CD4-positive, alpha-beta memory T cell (primary cell): ENCODE data around the gene FAM83C. TPM values are rescaled to one million over a fixed set of nuclear protein-coding genes. Genes with fewer than 3 reads are reported as not detected.
"Not testable (repeated sequence)": the region's sequence is repeated elsewhere in the genome, so short reads cannot be mapped to it uniquely, and the experiment has no call there.

Experiments used
- CTCF ChIA-PET: fragments of 350-600 bp; sonication (Branson Sonifier 250); formaldehyde crosslinking; loops from one replicate; lab custom pipeline; 2021; ENCODE audit warnings: inconsistent platforms; ENCODE audit not compliant: partially characterized antibody; lab: Charles Lee
- POLR2A ChIA-PET: fragments of 350-600 bp; sonication (Branson Sonifier 250); formaldehyde crosslinking; loops from one replicate; lab custom pipeline; 2021; ENCODE audit not compliant: partially characterized antibody; lab: Charles Lee
- DNase-seq, 5 donors: peaks; one replicate each; pipeline versions ENCODE4 v3.0.0 to v3.0.0-alpha.2; 2020 to 2022; ENCODE audit warnings: mixed read lengths in 1 of 5
- H3K27ac ChIP-seq: one replicate; pipeline ENCODE4 v1.7.0; 2013; ENCODE audit warnings: low read depth, low read length
- H3K27me3 ChIP-seq: 2 replicates; pipeline ENCODE4 v1.7.0; 2013; ENCODE audit warnings: mild to moderate bottlenecking, low read length, moderate library complexity; ENCODE audit not compliant: insufficient read depth
- H3K36me3 ChIP-seq: 2 replicates; pipeline ENCODE4 v1.7.0; 2013; ENCODE audit warnings: mild to moderate bottlenecking, low read length, moderate library complexity; ENCODE audit not compliant: insufficient read depth
- H3K4me1 ChIP-seq: 2 replicates; pipeline ENCODE4 v1.7.0; 2013; ENCODE audit warnings: mild to moderate bottlenecking, low read length, moderate library complexity; ENCODE audit not compliant: insufficient read depth
- H3K4me3 ChIP-seq, 2 donors: one replicate each; pipeline ENCODE4 v1.7.0; 2013; ENCODE audit warnings: low read length in 2 of 2, mild to moderate bottlenecking in 1 of 2
- H3K9me3 ChIP-seq, 2 donors: one replicate each; pipeline ENCODE4 v1.7.0; 2013; ENCODE audit warnings: low read length in 2 of 2, control low read depth in 1 of 2; ENCODE audit not compliant: control insufficient read depth in 1 of 2
- H3K27ac Mint-ChIP-seq, 7 donors: one replicate each; pipeline ENCODE4 v1.8.0; 2020 to 2021; ENCODE audit warnings: mixed read lengths in 7 of 7, mild to moderate bottlenecking in 6 of 7, inconsistent platforms in 3 of 7, moderate library complexity in 3 of 7
- H3K27me3 Mint-ChIP-seq, 2 donors: one replicate each; pipeline ENCODE4 v1.8.0; 2020 to 2021; ENCODE audit warnings: mixed read lengths in 2 of 2
- H3K36me3 Mint-ChIP-seq, 2 donors: one replicate each; pipeline ENCODE4 v1.8.0; 2020 to 2021; ENCODE audit warnings: mixed read lengths in 2 of 2, inconsistent platforms in 1 of 2, mild to moderate bottlenecking in 1 of 2
- H3K4me1 Mint-ChIP-seq, 4 donors: one replicate each; pipeline ENCODE4 v1.8.0; 2020 to 2021; ENCODE audit warnings: mixed read lengths in 4 of 4, mild to moderate bottlenecking in 1 of 4
- H3K4me3 Mint-ChIP-seq, 8 donors: one replicate each; pipeline ENCODE4 v1.8.0; 2020 to 2021; ENCODE audit warnings: mixed read lengths in 8 of 8, mild to moderate bottlenecking in 7 of 8, moderate library complexity in 6 of 8, inconsistent platforms in 3 of 8
- H3K9me3 Mint-ChIP-seq, 8 donors: one replicate each; pipeline ENCODE4 v1.8.0; 2020 to 2021; ENCODE audit warnings: mixed read lengths in 8 of 8, mild to moderate bottlenecking in 5 of 8, inconsistent platforms in 3 of 8, moderate library complexity in 1 of 8
- intact Hi-C: fragments of 100-400 bp; cut with micrococcal nuclease; formaldehyde crosslinking; loops from one replicate; pipeline ENCODE4 v1.15.1; 2023
- polyA plus RNA-seq, 2 donors: library from polyadenylated mRNA; unstranded; fragments of 300-500 nt; fragmentation: Illumina TruSeq; gene quantifications; one replicate each; pipeline ENCODE4 v1.2.3, GENCODE V29; 2021
- total RNA-seq, 2 experiments: library from RNA; stranded (reverse); gene quantifications; one replicate each; pipeline ENCODE4 v1.2.3, GENCODE V29; 2021

Gene FAM83C
- total and polyA plus RNA-seq, 4 experiments from 2014 or later, result not detected

DNA sequence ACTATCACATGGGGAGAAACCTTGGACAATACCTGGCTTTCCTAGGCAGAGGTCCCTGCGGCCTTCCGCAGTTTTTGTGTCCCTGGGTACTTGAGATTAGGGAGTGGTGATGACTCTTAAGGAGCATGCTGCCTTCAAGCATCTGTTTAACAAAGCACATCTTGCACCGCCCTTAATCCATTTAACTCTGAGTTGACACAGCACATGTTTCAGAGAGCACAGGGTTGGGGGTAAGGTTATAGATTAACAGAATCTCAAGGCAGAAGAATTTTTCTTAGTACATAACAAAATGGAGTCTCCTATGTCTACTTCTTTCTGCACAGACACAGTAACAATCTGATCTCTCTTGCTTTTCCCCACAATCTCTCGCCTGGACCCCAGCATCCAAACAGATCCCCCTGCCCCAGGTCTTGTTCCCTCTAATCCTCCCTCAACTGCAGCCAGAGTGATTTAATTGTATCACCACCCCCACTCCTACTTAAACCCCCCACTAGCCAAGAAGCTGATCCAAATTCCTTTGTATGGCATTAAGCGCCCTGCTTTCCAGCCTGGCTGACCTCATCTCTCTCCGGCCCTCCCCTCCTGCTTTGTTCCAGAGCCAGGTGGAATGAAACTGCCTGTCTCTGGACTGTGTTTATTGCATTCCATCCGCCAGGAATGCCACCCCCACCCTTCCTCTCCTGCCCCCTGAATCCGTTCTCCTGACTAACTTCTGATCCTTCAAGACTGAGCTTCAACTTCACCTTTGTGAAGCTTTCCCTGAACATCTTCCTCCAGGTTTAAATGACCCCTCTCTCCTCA, 29.3 kb downstream of the FAM83C start:
- H3K4me3 Mint-ChIP-seq, H3K27me3 ChIP-seq, H3K4me1 ChIP-seq, H3K4me1 Mint-ChIP-seq, DNase-seq, H3K27me3 Mint-ChIP-seq, CTCF ChIA-PET, POLR2A ChIA-PET, H3K27ac ChIP-seq, H3K9me3 ChIP-seq, intact Hi-C loops, H3K9me3 Mint-ChIP-seq, H3K4me3 ChIP-seq: not testable (repeated sequence)
- H3K36me3 Mint-ChIP-seq, result peaks cover 32 to 41% of the 10 kb centered on the region in 2 donors
- peak overlapping the region in 1 of 7 donors; percentile 69 for H3K27ac Mint-ChIP-seq
- peaks cover 21% of the 10 kb centered on the region for H3K36me3 ChIP-seq

DNA sequence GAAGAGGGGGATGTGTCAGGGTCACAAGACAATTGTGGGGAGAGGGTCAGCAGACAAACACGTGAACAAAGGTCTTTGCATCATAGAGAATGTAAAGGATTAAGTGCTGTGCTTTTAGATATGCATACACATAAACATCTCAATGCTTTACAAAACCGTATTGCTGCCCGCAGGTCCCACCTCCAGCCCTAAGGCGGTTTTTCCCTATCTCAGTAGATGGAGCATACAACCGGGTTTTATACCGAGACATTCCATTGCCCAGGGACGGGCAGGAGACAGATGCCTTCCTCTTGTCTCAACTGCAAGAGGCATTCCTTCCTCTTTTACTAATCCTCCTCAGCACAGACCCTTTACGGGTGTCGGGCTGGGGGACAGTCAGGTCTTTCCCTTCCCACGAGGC, 29.9 kb downstream of the FAM83C start:
- H3K27ac ChIP-seq, H3K9me3 Mint-ChIP-seq, H3K27me3 ChIP-seq, H3K9me3 ChIP-seq, H3K27me3 Mint-ChIP-seq, H3K4me1 Mint-ChIP-seq, intact Hi-C loops, H3K4me3 Mint-ChIP-seq, H3K4me1 ChIP-seq, DNase-seq, H3K27ac Mint-ChIP-seq, H3K4me3 ChIP-seq, CTCF ChIA-PET: not testable (repeated sequence)
- POLR2A ChIA-PET, result interaction anchor here (0.7 kb wide), 1 partner anchor 12 kb away, joined by 3 read pairs; no protein-coding TSS in a partner anchor
- H3K36me3 ChIP-seq, result peaks cover 15% of the 10 kb centered on the region
- H3K36me3 Mint-ChIP-seq, result peaks cover 26 to 36% of the 10 kb centered on the region in 2 donors

- CTCF ChIA-PET, result no interaction called here
- DNase-seq, result no peak
- POLR2A ChIA-PET, result no interaction called here
- no peak overlapping the region for H3K27ac ChIP-seq
- H3K9me3 Mint-ChIP-seq, result no peaks in the 10 kb centered on the region
- peaks cover 0 to 5% (median 3%) of the 10 kb centered on the region in 4 donors for H3K4me1 Mint-ChIP-seq
- intact Hi-C loops, result no loop called here
- no peaks in the 10 kb centered on the region for H3K9me3 ChIP-seq
- H3K36me3 ChIP-seq, result peaks cover 13% of the 10 kb centered on the region
- no peaks in the 10 kb centered on the region for H3K4me1 ChIP-seq
- H3K27ac Mint-ChIP-seq, result peak overlapping the region in 1 of 7 donors; percentile 53
- H3K36me3 Mint-ChIP-seq, result peaks cover 26 to 29% of the 10 kb centered on the region in 2 donors
- no peaks in the 10 kb centered on the region for H3K27me3 Mint-ChIP-seq
- H3K4me3 ChIP-seq, result no peak overlapping the region
- no peaks in the 10 kb centered on the region for H3K27me3 ChIP-seq
- H3K4me3 Mint-ChIP-seq, result no peak overlapping the region
Measured at GRCh38 chr20:35260426-35260825, 31.8 kb downstream of the FAM83C start.

DNA sequence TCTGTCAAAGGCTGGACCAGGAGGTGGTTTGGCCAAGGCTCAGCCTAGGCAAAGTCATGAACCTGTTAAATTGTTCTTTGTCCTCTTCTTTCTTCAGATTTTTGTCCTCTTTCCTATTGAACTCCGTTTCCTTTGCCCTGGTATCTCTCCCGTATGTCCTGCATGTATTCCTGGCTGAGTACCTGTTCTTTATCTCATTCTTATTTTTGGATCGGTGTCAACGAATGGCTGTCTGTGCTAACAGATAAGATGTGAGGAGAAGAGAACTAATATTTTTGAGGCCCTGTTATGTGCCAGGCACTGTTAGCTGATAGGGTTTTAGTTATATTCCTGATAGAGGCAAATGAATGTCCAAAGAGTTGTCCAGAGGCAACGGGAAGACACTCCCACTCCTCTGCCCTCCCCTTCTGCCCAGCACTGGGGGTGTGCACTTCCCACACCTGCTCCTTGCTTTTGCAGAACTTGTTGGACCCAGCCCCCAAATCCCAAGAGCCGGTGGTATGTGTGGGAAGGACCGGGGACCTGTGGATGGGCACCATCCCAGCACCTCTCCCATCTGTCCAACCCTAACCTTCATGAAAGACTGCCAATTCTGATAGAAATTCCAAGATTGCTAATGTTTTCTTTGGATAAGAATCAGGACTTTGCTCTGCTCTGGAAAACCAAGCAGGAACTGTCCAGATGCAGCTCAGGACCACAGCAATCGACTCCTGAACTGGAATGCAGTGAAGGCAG, 34.9 kb downstream of the FAM83C start:
- Histone ChIP-seq H3K4me3 (no peak overlapping the region), H3K36me3 (peaks cover 6% of the 10 kb centered on the region), H3K27me3 (no peaks in the 10 kb centered on the region), H3K27ac (no peak overlapping the region), H3K9me3 (no peaks in the 10 kb centered on the region), H3K4me1 (peaks cover 9% of the 10 kb centered on the region)
- Mint-ChIP-seq H3K27ac (peak overlapping the region in 2 of 7 donors; percentile 33 to 58), H3K27me3 (no peaks in the 10 kb centered on the region), H3K36me3 (peaks cover 23 to 26% of the 10 kb centered on the region in 2 donors), H3K4me1 (peaks cover 3 to 15% (median 8%) of the 10 kb centered on the region in 4 donors), H3K9me3 (no peaks in the 10 kb centered on the region), H3K4me3 (no peak overlapping the region)
- intact Hi-C loops, result no loop called here
- no peak for DNase-seq
- CTCF ChIA-PET, result no interaction called here
- POLR2A ChIA-PET, result no interaction called here

DNA sequence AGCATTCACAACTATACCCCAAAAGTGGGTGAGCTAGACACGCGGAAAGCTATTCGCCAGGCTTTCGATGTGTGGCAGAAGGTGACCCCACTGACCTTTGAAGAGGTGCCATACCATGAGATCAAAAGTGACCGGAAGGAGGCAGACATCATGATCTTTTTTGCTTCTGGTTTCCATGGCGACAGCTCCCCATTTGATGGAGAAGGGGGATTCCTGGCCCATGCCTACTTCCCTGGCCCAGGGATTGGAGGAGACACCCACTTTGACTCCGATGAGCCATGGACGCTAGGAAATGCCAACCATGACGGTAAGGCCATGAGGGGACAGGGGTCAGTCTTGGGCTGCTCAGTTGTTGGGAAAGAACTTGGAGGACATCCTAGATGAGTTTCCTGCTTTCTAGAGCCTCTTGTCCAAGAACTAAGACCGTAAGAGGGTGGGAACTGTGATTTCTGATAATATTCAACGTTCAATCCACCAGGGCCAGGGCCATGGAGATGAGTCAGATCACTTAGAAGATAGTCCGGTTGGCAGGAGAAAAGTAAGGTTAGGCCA, 37.7 kb downstream of the FAM83C start:
- no peaks in the 10 kb centered on the region for H3K9me3 Mint-ChIP-seq
- H3K36me3 Mint-ChIP-seq, result peaks cover 17 to 29% of the 10 kb centered on the region in 2 donors
- DNase-seq, result no peak
- ChIA-PET POLR2A (interaction anchor here (1.3 kb wide), 1 partner anchor 23 kb away, joined by 5 read pairs; the partner anchor contains the start of gene MMP24OS), CTCF (interaction anchor here (1.1 kb wide), 1 partner anchor 15 kb away, joined by 4 read pairs; no protein-coding TSS in a partner anchor)
- Histone ChIP-seq H3K27ac (no peak overlapping the region), H3K4me1 (peaks cover 27% of the 10 kb centered on the region), H3K27me3 (no peaks in the 10 kb centered on the region), H3K36me3 (peaks cover 4% of the 10 kb centered on the region), H3K4me3 (no peak overlapping the region), H3K9me3 (no peaks in the 10 kb centered on the region)
- no peak overlapping the region for H3K4me3 Mint-ChIP-seq
- intact Hi-C loops, result no loop called here
- peak overlapping the region in 5 of 7 donors; percentile 56 to 73 (median 71) for H3K27ac Mint-ChIP-seq
- peaks cover 8 to 33% (median 24%) of the 10 kb centered on the region in 4 donors for H3K4me1 Mint-ChIP-seq
- no peaks in the 10 kb centered on the region for H3K27me3 Mint-ChIP-seq

GRCh38 chr20:35253010-35253409, 39.2 kb downstream of the FAM83C start:
- Histone ChIP-seq H3K27me3 (no peaks in the 10 kb centered on the region), H3K27ac (peak overlapping the region; percentile 56), H3K9me3 (no peaks in the 10 kb centered on the region), H3K4me3 (no peak overlapping the region), H3K36me3 (no peaks in the 10 kb centered on the region), H3K4me1 (peaks cover 27% of the 10 kb centered on the region)
- intact Hi-C loops, result no loop called here
- CTCF ChIA-PET, result no interaction called here
- Mint-ChIP-seq H3K36me3 (peaks cover 10 to 22% of the 10 kb centered on the region in 2 donors), H3K9me3 (no peaks in the 10 kb centered on the region), H3K4me1 (peaks cover 7 to 33% (median 24%) of the 10 kb centered on the region in 4 donors), H3K4me3 (peak overlapping the region in 2 of 8 donors; percentile 4 to 21), H3K27ac (peak overlapping the region in 5 of 7 donors; percentile 69 to 94 (median 79)), H3K27me3 (no peaks in the 10 kb centered on the region)
- POLR2A ChIA-PET, result no interaction called here
- DNase-seq, result no peak

DNA sequence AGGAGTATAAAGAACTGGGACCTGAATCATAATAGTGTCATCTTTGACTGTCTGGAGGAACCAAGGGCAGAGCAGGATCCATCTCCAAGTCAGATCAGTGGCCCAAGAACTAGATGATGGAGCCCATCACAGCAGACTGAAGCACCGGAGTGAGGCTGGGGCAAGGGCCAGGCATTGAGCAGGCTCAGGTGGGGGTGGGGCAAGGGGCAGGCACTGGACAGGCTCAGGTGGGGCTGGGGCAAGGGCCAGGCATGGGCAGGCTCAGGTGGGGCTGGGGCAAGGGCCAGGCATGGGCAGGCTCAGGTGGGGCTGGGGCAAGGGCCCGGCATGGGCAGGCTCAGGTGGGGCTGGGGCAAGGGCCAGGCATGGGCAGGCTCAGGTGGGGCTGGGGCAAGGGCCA, 39.6 kb downstream of the FAM83C start:
- H3K9me3 Mint-ChIP-seq, H3K36me3 ChIP-seq, CTCF ChIA-PET, H3K9me3 ChIP-seq, DNase-seq, intact Hi-C loops, H3K27me3 Mint-ChIP-seq, H3K4me3 ChIP-seq, H3K27me3 ChIP-seq: not testable (repeated sequence)
- H3K4me1 ChIP-seq, result peaks cover 27% of the 10 kb centered on the region
- peaks cover 10 to 26% of the 10 kb centered on the region in 2 donors for H3K36me3 Mint-ChIP-seq
- H3K27ac Mint-ChIP-seq, result peak overlapping the region; percentile 94 to 100 (median 97)
- peak overlapping the region; percentile 56 for H3K27ac ChIP-seq
- POLR2A ChIA-PET, result interaction anchor here (0.8 to 1.9 kb wide), 3 partner anchors 15 to 25 kb away, joined by 3 to 7 read pairs (median 3); partner anchors contain the start of gene MMP24OS
- peaks cover 7 to 33% (median 24%) of the 10 kb centered on the region in 4 donors for H3K4me1 Mint-ChIP-seq
- peak overlapping the region in 7 of 8 donors; percentile 11 to 82 (median 70) for H3K4me3 Mint-ChIP-seq
